Pulmonary artery endothelial cell (primary cell): Measurements from ENCODE around the gene GNS. TPM values are rescaled to one million over a fixed set of nuclear protein-coding genes. Genes with fewer than 3 reads are reported as not detected.
A peak's percentile ranks its signal among the peaks of the same experiment; 100 is the strongest.

Source experiments
- DNase-seq: peaks from one replicate; pipeline ENCODE4 v3.0.0-alpha.2; 2011; ENCODE audit warnings: low read depth, low spot score
- total RNA-seq: library from RNA; depleted of rRNA; stranded (reverse); fragments of >200 nt; gene quantifications from 2 replicates; pipeline ENCODE4 v1.2.3, GENCODE V29; 2014

Gene GNS
- total RNA-seq, 1 donor from 2014 or later = 245 TPM

DNA sequence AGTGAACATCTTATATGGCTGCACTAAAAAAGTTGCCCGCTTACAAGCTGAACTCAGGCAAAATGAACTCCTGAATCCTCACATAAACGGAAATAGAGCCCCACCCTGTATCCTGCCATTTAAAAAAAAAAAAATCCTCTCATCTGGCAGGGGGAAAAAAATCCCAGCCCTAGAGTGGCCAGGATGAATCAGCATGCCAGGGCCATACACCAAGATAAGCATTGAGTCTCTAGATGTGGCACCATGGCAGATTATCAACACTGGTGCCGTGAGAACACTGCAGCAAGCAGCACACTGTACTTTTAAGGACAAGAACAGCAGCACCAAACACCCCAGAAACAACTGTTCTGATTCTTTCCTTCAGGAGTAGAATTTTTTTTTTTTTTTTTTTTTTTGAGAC lies 83.4 kb downstream of the GNS start:
- DNase-seq = no peak

- DNase-seq = no peak
Observed at GRCh38 chr12:64674367-64674922, 84.8 kb downstream of the GNS start.

DNA sequence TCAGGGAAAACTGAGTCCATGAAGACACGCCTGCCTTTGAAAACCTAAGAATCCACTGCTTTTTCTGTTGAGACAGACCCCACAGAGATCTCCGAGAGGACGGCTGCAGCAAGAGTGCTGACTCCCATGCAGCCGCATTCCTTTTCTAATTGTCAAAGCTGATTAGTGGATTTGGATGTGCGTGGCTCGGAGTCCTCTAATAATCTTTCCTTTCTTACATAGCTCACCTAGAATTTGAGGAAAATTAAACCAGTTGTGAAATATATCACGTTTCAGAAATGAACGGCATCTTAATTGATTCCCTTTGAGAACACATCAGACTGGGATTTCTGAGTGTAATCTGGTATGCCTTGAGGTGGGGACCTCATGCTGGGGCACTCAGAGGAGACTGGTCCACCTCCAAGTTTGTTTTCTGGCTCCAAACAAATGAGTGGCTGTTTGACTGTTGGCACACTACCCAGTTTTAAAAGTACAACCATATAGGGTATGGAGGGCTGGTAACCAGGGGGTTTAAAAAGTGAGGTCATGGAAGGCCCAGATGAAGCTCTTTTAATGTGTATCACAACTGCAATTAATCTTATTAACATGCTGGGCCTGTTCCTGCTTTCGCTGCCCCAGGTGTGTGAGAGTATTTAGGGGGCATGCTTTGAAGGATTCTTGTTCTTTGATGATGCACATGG lies 85.6 kb downstream of the GNS start:
- no peak for DNase-seq

DNA sequence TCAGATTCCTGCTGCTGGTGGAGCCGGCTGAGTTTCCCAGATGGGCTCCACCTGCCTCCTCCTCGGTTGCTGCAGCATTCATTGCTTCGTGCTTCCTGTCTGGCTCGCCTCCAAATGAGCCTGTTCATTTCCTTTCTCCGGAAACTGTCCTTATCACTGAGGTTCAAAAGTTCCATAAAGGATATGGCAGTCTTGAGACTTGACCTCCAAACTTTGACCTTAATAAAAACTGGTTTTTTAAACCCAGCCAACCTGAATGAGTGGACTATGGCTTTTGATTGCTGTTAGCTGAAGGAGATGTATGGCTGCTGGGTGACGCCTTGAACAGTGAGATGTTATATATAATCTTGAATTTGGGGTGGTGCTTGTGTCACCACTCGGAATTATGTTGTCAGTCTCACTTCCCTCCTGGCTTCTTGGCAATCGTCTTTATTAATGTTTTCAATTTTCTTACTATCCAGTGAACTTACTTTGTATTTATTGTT lies 86.2 kb downstream of the GNS start:
- no peak for DNase-seq

DNA sequence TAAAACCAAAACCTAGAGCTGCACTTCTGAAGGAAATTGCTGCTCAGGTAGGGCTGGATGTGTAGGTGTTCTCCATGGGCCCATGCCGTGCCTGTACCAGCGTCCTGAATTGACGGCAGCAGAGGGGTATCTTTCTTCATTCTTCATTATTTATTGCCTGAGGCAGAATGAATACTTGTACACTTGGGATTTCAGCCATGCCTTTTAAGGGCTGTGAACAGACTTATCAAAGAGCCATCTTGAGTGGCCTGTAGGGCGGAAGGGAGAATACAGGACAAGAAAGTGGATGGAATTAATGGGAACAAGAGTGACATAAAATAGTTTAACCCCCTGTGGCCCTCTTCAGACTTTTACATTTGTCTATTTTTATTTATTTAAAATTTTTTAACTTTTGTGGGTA lies 87.5 kb downstream of the GNS start:
- DNase-seq = no peak

GRCh38 chr12:64670919-64671639 lies 88.1 kb downstream of the GNS start:
- no peak for DNase-seq

DNA sequence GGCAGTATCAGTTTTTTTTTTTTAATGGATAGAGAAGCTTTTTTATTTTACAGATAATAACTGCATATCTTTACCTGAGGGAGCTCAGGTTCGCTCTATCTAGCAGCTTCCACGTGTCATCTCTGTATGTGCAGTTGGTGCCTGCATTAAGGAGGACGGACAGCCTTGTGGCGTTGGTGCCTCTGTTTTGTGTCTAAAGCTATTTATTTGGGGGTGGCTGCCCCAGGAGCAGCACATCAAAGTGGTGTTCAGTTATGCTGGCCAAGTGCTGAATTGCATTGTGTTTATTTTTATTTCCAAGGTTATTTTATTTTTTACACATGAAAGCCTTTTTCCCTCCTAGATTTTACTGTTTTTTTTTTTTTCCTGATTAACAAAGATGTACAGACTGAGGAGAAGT lies 89.2 kb downstream of the GNS start:
- DNase-seq = no peak

DNA sequence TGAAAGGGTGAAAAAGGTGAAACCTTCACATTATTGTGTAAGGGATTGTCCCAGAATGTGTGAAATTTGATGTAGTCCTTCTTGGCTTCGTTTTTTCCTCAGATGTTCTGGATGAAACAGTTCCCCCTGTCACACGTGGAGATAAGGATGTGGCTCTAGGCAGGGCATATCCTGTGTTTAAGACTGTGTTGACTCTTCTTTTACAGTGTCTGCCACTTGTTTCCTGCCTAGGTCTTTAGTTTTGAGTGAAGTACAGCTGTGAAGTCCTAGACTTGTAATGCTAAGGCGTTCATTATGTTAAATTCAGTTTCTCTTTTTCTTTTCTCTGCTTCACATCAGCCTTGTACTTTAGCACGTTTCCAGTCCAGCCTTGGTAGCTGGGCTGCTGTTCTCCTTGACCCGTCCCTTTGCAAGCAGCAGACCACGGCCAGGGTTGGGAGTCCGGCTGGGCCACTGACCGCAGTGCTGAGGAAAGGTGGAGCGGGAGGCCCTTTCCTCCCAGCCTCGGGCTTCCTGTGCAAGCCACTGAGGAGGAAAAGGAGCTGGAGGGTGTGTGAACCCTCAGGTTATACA lies 89.8 kb downstream of the GNS start:
- DNase-seq = peak; percentile 22

GRCh38 chr12:64667793-64668192 lies 91.4 kb downstream of the GNS start:
- DNase-seq = no peak

DNA sequence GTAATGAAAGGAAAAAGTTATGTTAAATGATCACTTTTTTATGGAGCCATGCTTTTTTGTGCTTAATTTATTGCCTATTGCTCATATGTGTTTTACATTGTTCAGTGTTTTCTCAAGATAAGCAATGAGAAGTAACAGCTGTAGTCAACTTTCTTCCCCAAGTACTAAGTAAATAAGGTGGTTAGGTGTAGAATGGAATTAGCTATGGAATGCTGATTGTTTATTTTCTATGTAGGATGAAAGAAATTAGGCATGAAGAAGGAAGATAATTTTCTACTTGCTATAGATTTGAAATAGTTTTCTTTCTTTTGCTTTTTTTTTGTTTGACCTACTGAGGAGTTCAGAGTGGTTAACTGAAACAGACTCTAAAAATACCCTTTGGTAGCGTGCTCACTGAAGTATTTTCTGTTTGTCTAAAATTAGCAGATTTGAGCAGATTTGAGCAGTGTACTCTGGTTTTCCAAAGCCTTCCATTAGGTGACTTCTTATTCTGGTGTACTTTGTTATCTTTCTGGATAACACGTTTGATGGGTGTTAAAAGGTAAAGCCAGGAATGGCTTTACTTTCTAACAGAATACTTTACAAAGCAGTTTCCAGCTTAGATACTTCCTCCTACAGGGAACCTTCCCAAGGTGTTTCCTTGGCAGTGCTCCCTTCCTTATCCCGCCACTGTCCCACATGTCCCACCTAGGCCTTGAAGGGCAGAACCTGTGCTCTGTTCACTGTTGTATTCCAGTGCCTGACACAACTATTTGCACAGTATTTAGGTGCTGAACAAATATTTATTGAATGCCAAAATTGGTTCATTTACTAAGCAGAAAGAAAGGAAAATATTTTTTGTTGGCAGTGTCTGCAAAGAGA lies 92.9 kb downstream of the GNS start:
- no peak for DNase-seq

DNA sequence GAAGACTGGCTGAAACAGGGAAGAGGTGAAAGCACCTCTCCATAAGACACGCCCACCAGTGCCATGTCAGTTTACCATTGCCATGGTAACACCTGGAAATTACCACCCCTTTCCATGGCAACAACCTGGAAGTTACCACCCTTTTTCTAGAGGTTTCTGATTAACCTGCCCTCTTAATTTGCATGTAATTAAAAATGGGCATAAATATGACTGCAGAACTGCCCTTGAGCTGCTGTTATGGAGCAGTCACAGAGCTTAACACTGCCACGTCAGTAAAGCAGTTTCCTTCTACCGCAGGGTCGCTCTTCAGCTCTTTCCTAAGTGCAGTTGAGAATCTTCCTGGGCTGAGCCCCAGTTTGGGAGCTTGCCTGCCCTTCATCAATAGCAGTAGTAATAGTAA lies 93.7 kb downstream of the GNS start:
- DNase-seq = no peak

Other genes starting within 250 kb of the GNS start
- gene RASSF3, start 148.9 kb downstream of the GNS start, total RNA-seq = 45.2 and 59.0 TPM in 2 replicates
- 18.8 and 19.9 TPM in 2 replicates for gene TBC1D30, start 65.2 kb upstream of the GNS start, total RNA-seq